ENCODE data around the gene TMEM92.

DNA sequence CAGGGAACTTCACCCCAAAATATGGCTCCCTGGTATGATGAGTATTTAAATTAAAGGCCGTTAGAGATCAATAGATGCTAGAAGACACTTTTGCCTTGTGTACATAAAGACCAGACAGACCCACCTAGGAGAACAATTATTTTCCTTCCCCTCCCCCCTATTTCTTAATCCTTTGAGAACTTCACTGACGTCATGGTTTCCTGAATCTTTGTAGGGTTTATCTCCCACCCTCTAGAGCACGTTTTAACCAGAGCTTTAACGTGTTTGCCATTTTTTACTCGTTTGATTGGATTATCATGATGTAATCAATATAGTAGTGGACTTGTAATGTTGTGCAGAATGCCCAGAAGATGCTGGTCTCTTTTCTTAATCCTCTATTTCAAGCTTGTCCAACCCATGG, 48.8 kb downstream of the TMEM92 start:
- TF ChIP-seq, protein P1, sequence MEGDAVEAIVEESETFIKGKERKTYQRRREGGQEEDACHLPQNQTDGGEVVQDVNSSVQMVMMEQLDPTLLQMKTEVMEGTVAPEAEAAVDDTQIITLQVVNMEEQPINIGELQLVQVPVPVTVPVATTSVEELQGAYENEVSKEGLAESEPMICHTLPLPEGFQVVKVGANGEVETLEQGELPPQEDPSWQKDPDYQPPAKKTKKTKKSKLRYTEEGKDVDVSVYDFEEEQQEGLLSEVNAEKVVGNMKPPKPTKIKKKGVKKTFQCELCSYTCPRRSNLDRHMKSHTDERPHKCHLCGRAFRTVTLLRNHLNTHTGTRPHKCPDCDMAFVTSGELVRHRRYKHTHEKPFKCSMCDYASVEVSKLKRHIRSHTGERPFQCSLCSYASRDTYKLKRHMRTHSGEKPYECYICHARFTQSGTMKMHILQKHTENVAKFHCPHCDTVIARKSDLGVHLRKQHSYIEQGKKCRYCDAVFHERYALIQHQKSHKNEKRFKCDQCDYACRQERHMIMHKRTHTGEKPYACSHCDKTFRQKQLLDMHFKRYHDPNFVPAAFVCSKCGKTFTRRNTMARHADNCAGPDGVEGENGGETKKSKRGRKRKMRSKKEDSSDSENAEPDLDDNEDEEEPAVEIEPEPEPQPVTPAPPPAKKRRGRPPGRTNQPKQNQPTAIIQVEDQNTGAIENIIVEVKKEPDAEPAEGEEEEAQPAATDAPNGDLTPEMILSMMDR (IDR thresholded peaks at IDR 0.05 in 2 of 3, conservative IDR thresholded peaks at IDR 0.05 in 1 of 3; ENCODE audit: borderline replicate concordance in 1 of 3, insufficient read depth in 1 of 3, low read depth in 2 of 3, low read length in 2 of 3): no peak
- TF ChIP-seq MAX (IDR thresholded peaks at IDR 0.05): no peak
- no peak for TF ChIP-seq REST (IDR thresholded peaks at IDR 0.05; ENCODE audit: low read depth)
- TF ChIP-seq EZH2 (IDR thresholded peaks at IDR 0.05): no peak
- TF ChIP-seq YY1 (IDR thresholded peaks at IDR 0.05; ENCODE audit: extremely low read depth, insufficient replicate concordance, low read depth, low read length): no peak
- TF ChIP-seq SRF (IDR thresholded peaks at IDR 0.05; ENCODE audit: low read depth): no peak
- no peak for TF ChIP-seq POLR2A (IDR thresholded peaks at IDR 0.05; ENCODE audit: borderline replicate concordance, extremely low read depth, insufficient read depth, insufficient read length)
- no peak for TF ChIP-seq ZNF274 (IDR thresholded peaks at IDR 0.05; ENCODE audit: low read depth, low read length)
